ENCODE data around the gene TINAG. TPM values are rescaled to one million over a fixed set of nuclear protein-coding genes. Genes with fewer than 3 reads are reported as not detected.

Gene TINAG
- total and polyA plus RNA-seq, 10 of the 15 experiments (the other 5 are each of a cell fraction or from before 2014, with no cell fraction given) = 0.26 to 7.7 (median 0.95) TPM

DNA sequence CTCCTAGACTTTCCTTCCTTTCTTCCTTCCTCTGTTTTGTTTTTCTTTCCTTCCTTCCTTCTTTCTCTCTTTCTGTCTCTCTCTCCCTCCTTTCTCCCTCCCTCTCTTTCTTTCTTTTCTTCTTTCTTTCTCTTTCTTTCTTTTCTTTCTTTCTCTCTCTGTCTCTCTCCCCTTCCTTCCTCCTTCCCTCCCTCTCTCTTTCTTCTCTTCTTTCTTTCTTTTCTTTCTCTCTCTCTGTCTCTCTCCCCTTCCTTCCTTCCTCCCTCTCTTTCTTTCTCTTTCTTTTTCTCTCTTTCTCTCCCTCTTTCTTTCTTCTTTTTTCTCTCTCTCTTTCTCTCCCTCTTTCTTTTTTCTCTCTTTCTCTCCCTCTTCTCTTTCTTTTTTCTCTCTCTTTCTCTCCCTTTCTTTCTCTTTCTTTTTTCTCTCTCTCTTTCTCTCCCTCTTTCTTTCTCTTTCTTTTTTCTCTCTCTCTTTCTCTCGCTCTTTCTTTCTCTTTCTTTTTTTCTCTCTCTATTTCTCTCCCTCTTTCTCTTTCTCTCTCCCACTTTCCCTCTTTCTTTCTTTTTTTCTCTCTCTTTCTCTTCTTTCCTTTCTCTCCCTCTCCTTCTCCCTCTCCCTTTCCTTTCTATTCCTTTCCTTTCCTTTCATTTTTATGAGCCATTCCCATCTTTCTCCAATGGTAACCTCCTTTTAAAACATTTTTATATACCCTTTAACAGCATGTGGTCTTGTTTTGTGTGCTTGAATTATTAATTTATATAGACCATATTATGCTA lies 2.3 kb downstream of the TINAG start (continued):
- no peak for TF ChIP-seq FOXM1 (IDR thresholded peaks at IDR 0.05; ENCODE audit: low read depth, low read length)
- TF ChIP-seq, protein P1, sequence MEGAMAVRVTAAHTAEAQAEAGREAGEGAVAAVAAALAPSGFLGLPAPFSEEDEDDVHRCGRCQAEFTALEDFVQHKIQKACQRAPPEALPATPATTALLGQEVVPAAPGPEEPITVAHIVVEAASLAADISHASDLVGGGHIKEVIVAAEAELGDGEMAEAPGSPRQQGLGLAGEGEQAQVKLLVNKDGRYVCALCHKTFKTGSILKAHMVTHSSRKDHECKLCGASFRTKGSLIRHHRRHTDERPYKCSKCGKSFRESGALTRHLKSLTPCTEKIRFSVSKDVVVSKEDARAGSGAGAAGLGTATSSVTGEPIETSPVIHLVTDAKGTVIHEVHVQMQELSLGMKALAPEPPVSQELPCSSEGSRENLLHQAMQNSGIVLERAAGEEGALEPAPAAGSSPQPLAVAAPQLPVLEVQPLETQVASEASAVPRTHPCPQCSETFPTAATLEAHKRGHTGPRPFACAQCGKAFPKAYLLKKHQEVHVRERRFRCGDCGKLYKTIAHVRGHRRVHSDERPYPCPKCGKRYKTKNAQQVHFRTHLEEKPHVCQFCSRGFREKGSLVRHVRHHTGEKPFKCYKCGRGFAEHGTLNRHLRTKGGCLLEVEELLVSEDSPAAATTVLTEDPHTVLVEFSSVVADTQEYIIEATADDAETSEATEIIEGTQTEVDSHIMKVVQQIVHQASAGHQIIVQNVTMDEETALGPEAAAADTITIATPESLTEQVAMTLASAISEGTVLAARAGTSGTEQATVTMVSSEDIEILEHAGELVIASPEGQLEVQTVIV (IDR thresholded peaks at IDR 0.05; ENCODE audit: borderline replicate concordance, partially characterized antibody) = no peak

DNA sequence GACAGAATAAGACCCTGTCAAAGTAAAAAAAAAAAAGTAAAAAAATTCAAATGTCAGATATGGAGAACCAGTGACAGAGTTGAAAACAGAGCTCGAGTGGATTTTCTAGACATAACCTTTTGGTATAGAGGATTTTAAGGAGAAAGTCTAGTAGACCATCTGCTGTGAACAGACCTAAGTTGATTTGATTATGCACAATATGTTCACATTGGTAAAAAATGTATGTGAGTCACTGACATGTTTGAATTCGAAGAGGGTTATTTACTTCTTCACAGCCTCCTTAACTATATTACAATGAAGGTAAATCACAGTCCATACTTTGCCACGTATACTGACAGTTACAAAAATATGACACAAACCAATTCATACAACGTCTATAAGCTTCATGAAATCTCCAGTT lies 7.4 kb downstream of the TINAG start:
- BruUV-seq (replicated peaks) = no TSS peak
- in situ Hi-C loops (cut with MboI) = no loop called here
- Histone ChIP-seq H2AFZ (ENCODE audit: control insufficient read depth, low read depth, low read length) (no peak overlapping the region), H3K4me2 (ENCODE audit: control insufficient read depth, insufficient read depth) (no peak overlapping the region), H3K27me3 (replicated peaks in 1 of 2; ENCODE audit: control insufficient read depth in 2 of 2, insufficient read depth in 2 of 2, low read length in 1 of 2) (no peaks in the 10 kb centered on the region), H3K79me2 (ENCODE audit: control insufficient read depth, insufficient read depth, low read length) (no peaks in the 10 kb centered on the region), H3K27ac (ENCODE audit: control insufficient read depth, insufficient read depth) (no peak overlapping the region), H4K20me1 (ENCODE audit: control insufficient read depth, insufficient read depth) (no peaks in the 10 kb centered on the region), H3K36me3 (ENCODE audit: control insufficient read depth in 2 of 2, insufficient read depth in 2 of 2, low read length in 1 of 2) (no peaks in the 10 kb centered on the region), H3K9ac (ENCODE audit: control insufficient read depth, insufficient read depth, low read length) (no peak overlapping the region), H3K4me3 (no peak overlapping the region), H3K4me1 (ENCODE audit: control insufficient read depth, insufficient read depth, low read length) (no peaks in the 10 kb centered on the region), H3K9me3 (replicated peaks; ENCODE audit: control insufficient read depth, insufficient read depth, low read length) (no peaks in the 10 kb centered on the region)
- ChIA-PET CTCF (no interaction called here), SMC1A (ENCODE audit: uncharacterized antibody, unreplicated experiment) (interaction anchor here (1.0 kb wide), 1 partner anchor 29 kb away, joined by 4 read pairs; no protein-coding TSS in a partner anchor), RAD21 (ENCODE audit: unreplicated experiment) (no interaction called here), POLR2A (no interaction called here)
- no peak for ATAC-seq
- intact Hi-C loops (cut with micrococcal nuclease; ENCODE audit: unreplicated experiment) = no loop called here
- no peak for TF ChIP-seq FOXM1 (IDR thresholded peaks at IDR 0.05; ENCODE audit: low read depth, low read length)
- TF ChIP-seq, protein P1 (IDR thresholded peaks at IDR 0.05; ENCODE audit: borderline replicate concordance, partially characterized antibody) = no peak
- TF ChIP-seq, protein P2, sequence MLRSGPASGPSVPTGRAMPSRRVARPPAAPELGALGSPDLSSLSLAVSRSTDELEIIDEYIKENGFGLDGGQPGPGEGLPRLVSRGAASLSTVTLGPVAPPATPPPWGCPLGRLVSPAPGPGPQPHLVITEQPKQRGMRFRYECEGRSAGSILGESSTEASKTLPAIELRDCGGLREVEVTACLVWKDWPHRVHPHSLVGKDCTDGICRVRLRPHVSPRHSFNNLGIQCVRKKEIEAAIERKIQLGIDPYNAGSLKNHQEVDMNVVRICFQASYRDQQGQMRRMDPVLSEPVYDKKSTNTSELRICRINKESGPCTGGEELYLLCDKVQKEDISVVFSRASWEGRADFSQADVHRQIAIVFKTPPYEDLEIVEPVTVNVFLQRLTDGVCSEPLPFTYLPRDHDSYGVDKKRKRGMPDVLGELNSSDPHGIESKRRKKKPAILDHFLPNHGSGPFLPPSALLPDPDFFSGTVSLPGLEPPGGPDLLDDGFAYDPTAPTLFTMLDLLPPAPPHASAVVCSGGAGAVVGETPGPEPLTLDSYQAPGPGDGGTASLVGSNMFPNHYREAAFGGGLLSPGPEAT (IDR thresholded peaks at IDR 0.05; ENCODE audit: low read depth) = no peak
- no peak for TF ChIP-seq FOS (IDR thresholded peaks at IDR 0.05; ENCODE audit: borderline replicate concordance, extremely low read depth, insufficient read length)
- TF ChIP-seq, protein P3, sequence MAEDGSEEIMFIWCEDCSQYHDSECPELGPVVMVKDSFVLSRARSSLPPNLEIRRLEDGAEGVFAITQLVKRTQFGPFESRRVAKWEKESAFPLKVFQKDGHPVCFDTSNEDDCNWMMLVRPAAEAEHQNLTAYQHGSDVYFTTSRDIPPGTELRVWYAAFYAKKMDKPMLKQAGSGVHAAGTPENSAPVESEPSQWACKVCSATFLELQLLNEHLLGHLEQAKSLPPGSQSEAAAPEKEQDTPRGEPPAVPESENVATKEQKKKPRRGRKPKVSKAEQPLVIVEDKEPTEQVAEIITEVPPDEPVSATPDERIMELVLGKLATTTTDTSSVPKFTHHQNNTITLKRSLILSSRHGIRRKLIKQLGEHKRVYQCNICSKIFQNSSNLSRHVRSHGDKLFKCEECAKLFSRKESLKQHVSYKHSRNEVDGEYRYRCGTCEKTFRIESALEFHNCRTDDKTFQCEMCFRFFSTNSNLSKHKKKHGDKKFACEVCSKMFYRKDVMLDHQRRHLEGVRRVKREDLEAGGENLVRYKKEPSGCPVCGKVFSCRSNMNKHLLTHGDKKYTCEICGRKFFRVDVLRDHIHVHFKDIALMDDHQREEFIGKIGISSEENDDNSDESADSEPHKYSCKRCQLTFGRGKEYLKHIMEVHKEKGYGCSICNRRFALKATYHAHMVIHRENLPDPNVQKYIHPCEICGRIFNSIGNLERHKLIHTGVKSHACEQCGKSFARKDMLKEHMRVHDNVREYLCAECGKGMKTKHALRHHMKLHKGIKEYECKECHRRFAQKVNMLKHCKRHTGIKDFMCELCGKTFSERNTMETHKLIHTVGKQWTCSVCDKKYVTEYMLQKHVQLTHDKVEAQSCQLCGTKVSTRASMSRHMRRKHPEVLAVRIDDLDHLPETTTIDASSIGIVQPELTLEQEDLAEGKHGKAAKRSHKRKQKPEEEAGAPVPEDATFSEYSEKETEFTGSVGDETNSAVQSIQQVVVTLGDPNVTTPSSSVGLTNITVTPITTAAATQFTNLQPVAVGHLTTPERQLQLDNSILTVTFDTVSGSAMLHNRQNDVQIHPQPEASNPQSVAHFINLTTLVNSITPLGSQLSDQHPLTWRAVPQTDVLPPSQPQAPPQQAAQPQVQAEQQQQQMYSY (CRISPR knock-in tag; IDR thresholded peaks at IDR 0.05) = no peak
- no peak for TF ChIP-seq BACH1 (IDR thresholded peaks at IDR 0.05; ENCODE audit: borderline replicate concordance)
- TF ChIP-seq, protein P4, sequence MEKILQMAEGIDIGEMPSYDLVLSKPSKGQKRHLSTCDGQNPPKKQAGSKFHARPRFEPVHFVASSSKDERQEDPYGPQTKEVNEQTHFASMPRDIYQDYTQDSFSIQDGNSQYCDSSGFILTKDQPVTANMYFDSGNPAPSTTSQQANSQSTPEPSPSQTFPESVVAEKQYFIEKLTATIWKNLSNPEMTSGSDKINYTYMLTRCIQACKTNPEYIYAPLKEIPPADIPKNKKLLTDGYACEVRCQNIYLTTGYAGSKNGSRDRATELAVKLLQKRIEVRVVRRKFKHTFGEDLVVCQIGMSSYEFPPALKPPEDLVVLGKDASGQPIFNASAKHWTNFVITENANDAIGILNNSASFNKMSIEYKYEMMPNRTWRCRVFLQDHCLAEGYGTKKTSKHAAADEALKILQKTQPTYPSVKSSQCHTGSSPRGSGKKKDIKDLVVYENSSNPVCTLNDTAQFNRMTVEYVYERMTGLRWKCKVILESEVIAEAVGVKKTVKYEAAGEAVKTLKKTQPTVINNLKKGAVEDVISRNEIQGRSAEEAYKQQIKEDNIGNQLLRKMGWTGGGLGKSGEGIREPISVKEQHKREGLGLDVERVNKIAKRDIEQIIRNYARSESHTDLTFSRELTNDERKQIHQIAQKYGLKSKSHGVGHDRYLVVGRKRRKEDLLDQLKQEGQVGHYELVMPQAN (conservative IDR thresholded peaks at IDR 0.05) = no peak
- FAIRE-seq = no peak
- 11% methylated on average over 4 of the region's 4 CpGs for WGBS (ENCODE audit: insufficient coverage, insufficient replicate concordance, low lambda C conversion rate, missing lambda C conversion rate)
- DNase-seq (ENCODE audit: low read depth, low spot score) = no peak
